Naive B cell (primary cell): ENCODE data around the gene TEKT3. TPM values are rescaled to one million over a fixed set of nuclear protein-coding genes. Genes with fewer than 3 reads are reported as not detected.

Experiments used
- ATAC-seq, 2 donors: fragments of 150-1000 bp; cut with Tn5 transposase; 2 replicates each; pipeline ENCODE4 v1.10.0; 2021; ENCODE audit warnings: low read depth in 2 of 2, mild to moderate bottlenecking in 2 of 2, moderate library complexity in 2 of 2
- DNase-seq: peaks from one replicate; pipeline ENCODE4 v3.0.0; 2022
- H3K27ac Mint-ChIP-seq, 6 donors: one replicate each; pipeline ENCODE4 v1.8.0; 2020 to 2022; ENCODE audit warnings: mild to moderate bottlenecking in 6 of 6, mixed read lengths in 6 of 6, moderate library complexity in 5 of 6, inconsistent platforms in 2 of 6
- H3K27me3 Mint-ChIP-seq, 3 donors: one replicate each; pipeline ENCODE4 v1.8.0; 2021 to 2022; ENCODE audit warnings: mixed read lengths in 3 of 3, mild to moderate bottlenecking in 1 of 3
- H3K36me3 Mint-ChIP-seq, 2 donors: one replicate each; pipeline ENCODE4 v1.8.0; 2020 to 2022; ENCODE audit warnings: mixed read lengths in 2 of 2, inconsistent platforms in 1 of 2, mild to moderate bottlenecking in 1 of 2
- H3K4me1 Mint-ChIP-seq, 3 donors: one replicate each; pipeline ENCODE4 v1.8.0; 2020 to 2022; ENCODE audit warnings: mixed read lengths in 3 of 3, inconsistent platforms in 1 of 3, mild to moderate bottlenecking in 1 of 3, moderate library complexity in 1 of 3
- H3K4me3 Mint-ChIP-seq, 8 donors: one replicate each; pipeline ENCODE4 v1.8.0; 2020 to 2022; ENCODE audit warnings: mild to moderate bottlenecking in 8 of 8, mixed read lengths in 8 of 8, moderate library complexity in 8 of 8, inconsistent platforms in 2 of 8
- H3K9me3 Mint-ChIP-seq, 7 donors: one replicate each; pipeline ENCODE4 v1.8.0; 2020 to 2022; ENCODE audit warnings: mixed read lengths in 7 of 7, mild to moderate bottlenecking in 5 of 7, inconsistent platforms in 2 of 7, moderate library complexity in 1 of 7
- polyA plus RNA-seq, 6 donors: library from polyadenylated mRNA; unstranded; fragments of 300-500 nt; fragmentation: Illumina TruSeq; gene quantifications; one replicate each; pipeline ENCODE4 v1.2.3, GENCODE V29; 2021; ENCODE audit warnings: low read depth in 6 of 6

TEKT3 gene
- polyA plus RNA-seq, 6 donors from 2014 or later: not detected

GRCh38 chr17:15281909-15282308 lies 59.5 kb downstream of the TEKT3 start:
- Mint-ChIP-seq H3K4me1 (no peaks in the 10 kb centered on the region), H3K4me3 (no peak overlapping the region), H3K36me3 (peaks cover 0 to 7% of the 10 kb centered on the region in 2 donors), H3K27ac (no peak overlapping the region), H3K9me3 (peaks cover 0 to 22% (median 6%) of the 10 kb centered on the region in 7 donors), H3K27me3 (peaks cover 14 to 31% (median 20%) of the 10 kb centered on the region in 3 donors)
- DNase-seq (no peak), ATAC-seq (no peak)

GRCh38 chr17:15278924-15279477 lies 62.4 kb downstream of the TEKT3 start:
- H3K9me3 Mint-ChIP-seq: peaks cover 0 to 31% (median 9%) of the 10 kb centered on the region in 7 donors
- peaks cover 19 to 22% (median 21%) of the 10 kb centered on the region in 3 donors for H3K27me3 Mint-ChIP-seq
- no peak for DNase-seq
- no peak overlapping the region for H3K27ac Mint-ChIP-seq
- no peak overlapping the region for H3K4me3 Mint-ChIP-seq
- no peak for ATAC-seq
- peaks cover 0 to 13% of the 10 kb centered on the region in 2 donors for H3K36me3 Mint-ChIP-seq
- no peaks in the 10 kb centered on the region for H3K4me1 Mint-ChIP-seq

- Mint-ChIP-seq H3K27ac (no peak overlapping the region), H3K36me3 (peaks cover 0 to 10% of the 10 kb centered on the region in 2 donors), H3K4me1 (no peaks in the 10 kb centered on the region), H3K9me3 (peaks cover 3 to 33% (median 7%) of the 10 kb centered on the region in 7 donors), H3K4me3 (no peak overlapping the region), H3K27me3 (peaks cover 15 to 18% (median 17%) of the 10 kb centered on the region in 3 donors)
- DNase-seq (no peak), ATAC-seq (no peak)
Measured at GRCh38 chr17:15278380-15278779, 63.0 kb downstream of the TEKT3 start.

GRCh38 chr17:15274017-15274416 lies 67.4 kb downstream of the TEKT3 start:
- Mint-ChIP-seq H3K4me1 (no peaks in the 10 kb centered on the region), H3K27ac (no peak overlapping the region), H3K4me3 (no peak overlapping the region), H3K9me3 (peaks cover 1 to 16% (median 4%) of the 10 kb centered on the region in 7 donors), H3K27me3 (peaks cover 5 to 17% (median 5%) of the 10 kb centered on the region in 3 donors), H3K36me3 (peaks cover 0 to 6% of the 10 kb centered on the region in 2 donors)
- ATAC-seq (no peak), DNase-seq (no peak)

- no peak overlapping the region for H3K27ac Mint-ChIP-seq
- H3K36me3 Mint-ChIP-seq: peaks cover 0 to 6% of the 10 kb centered on the region in 2 donors
- no peaks in the 10 kb centered on the region for H3K4me1 Mint-ChIP-seq
- peaks cover 5 to 12% (median 11%) of the 10 kb centered on the region in 3 donors for H3K27me3 Mint-ChIP-seq
- no peak overlapping the region for H3K4me3 Mint-ChIP-seq
- peaks cover 1 to 16% (median 4%) of the 10 kb centered on the region in 7 donors for H3K9me3 Mint-ChIP-seq
- no peak for ATAC-seq
- no peak for DNase-seq
Measured at GRCh38 chr17:15273141-15273793, 68.1 kb downstream of the TEKT3 start.

- H3K9me3 Mint-ChIP-seq: peaks cover 1 to 16% (median 4%) of the 10 kb centered on the region in 7 donors
- H3K27me3 Mint-ChIP-seq: peaks cover 18 to 23% (median 22%) of the 10 kb centered on the region in 3 donors
- H3K4me1 Mint-ChIP-seq: no peaks in the 10 kb centered on the region
- peaks cover 0 to 6% of the 10 kb centered on the region in 2 donors for H3K36me3 Mint-ChIP-seq
- no peak for ATAC-seq
- no peak for DNase-seq
- H3K4me3 Mint-ChIP-seq: no peak overlapping the region
- H3K27ac Mint-ChIP-seq: no peak overlapping the region
Measured at GRCh38 chr17:15271741-15272140, 69.7 kb downstream of the TEKT3 start.

GRCh38 chr17:15270628-15271381 lies 70.6 kb downstream of the TEKT3 start:
- H3K4me3 Mint-ChIP-seq: no peak overlapping the region
- H3K4me1 Mint-ChIP-seq: no peaks in the 10 kb centered on the region
- H3K36me3 Mint-ChIP-seq: no peaks in the 10 kb centered on the region
- ATAC-seq: no peak
- H3K27me3 Mint-ChIP-seq: peaks cover 21 to 30% (median 27%) of the 10 kb centered on the region in 3 donors
- H3K9me3 Mint-ChIP-seq: peaks cover 0 to 16% (median 4%) of the 10 kb centered on the region in 7 donors
- no peak for DNase-seq
- no peak overlapping the region for H3K27ac Mint-ChIP-seq

GRCh38 chr17:15269780-15270089 lies 71.7 kb downstream of the TEKT3 start:
- no peak overlapping the region for H3K27ac Mint-ChIP-seq
- H3K36me3 Mint-ChIP-seq: no peaks in the 10 kb centered on the region
- peaks cover 0 to 14% (median 3%) of the 10 kb centered on the region in 7 donors for H3K9me3 Mint-ChIP-seq
- H3K27me3 Mint-ChIP-seq: peaks cover 30 to 39% (median 37%) of the 10 kb centered on the region in 3 donors
- no peaks in the 10 kb centered on the region for H3K4me1 Mint-ChIP-seq
- ATAC-seq (no peak), DNase-seq (no peak)
- no peak overlapping the region for H3K4me3 Mint-ChIP-seq

- H3K27me3 Mint-ChIP-seq: peaks cover 35 to 44% (median 42%) of the 10 kb centered on the region in 3 donors
- peaks cover 0 to 9% (median 3%) of the 10 kb centered on the region in 7 donors for H3K9me3 Mint-ChIP-seq
- H3K36me3 Mint-ChIP-seq: no peaks in the 10 kb centered on the region
- DNase-seq: no peak
- no peaks in the 10 kb centered on the region for H3K4me1 Mint-ChIP-seq
- H3K4me3 Mint-ChIP-seq: no peak overlapping the region
- H3K27ac Mint-ChIP-seq: no peak overlapping the region
- no peak for ATAC-seq
Measured at GRCh38 chr17:15269087-15269779, 72.2 kb downstream of the TEKT3 start.

- Mint-ChIP-seq H3K4me3 (no peak overlapping the region), H3K4me1 (no peaks in the 10 kb centered on the region), H3K36me3 (no peaks in the 10 kb centered on the region), H3K27me3 (peaks cover 41 to 46% (median 44%) of the 10 kb centered on the region in 3 donors), H3K9me3 (peaks cover 0 to 1% (median 0%) of the 10 kb centered on the region in 7 donors), H3K27ac (no peak overlapping the region)
- no peak for DNase-seq
- no peak for ATAC-seq
Measured at GRCh38 chr17:15268461-15268860, 72.9 kb downstream of the TEKT3 start.

- Mint-ChIP-seq H3K9me3 (no peaks in the 10 kb centered on the region), H3K4me3 (no peak overlapping the region), H3K36me3 (no peaks in the 10 kb centered on the region), H3K27ac (no peak overlapping the region), H3K4me1 (no peaks in the 10 kb centered on the region), H3K27me3 (peaks cover 41 to 48% (median 46%) of the 10 kb centered on the region in 3 donors)
- no peak for DNase-seq
- no peak for ATAC-seq
Measured at GRCh38 chr17:15267996-15268395, 73.4 kb downstream of the TEKT3 start.

GRCh38 chr17:15266325-15267125 lies 74.9 kb downstream of the TEKT3 start:
- H3K36me3 Mint-ChIP-seq: no peaks in the 10 kb centered on the region
- H3K4me1 Mint-ChIP-seq: peaks cover 0 to 7% (median 0%) of the 10 kb centered on the region in 3 donors
- peaks cover 48 to 56% (median 54%) of the 10 kb centered on the region in 3 donors for H3K27me3 Mint-ChIP-seq
- ATAC-seq (no peak), DNase-seq (no peak)
- H3K27ac Mint-ChIP-seq: no peak overlapping the region
- H3K9me3 Mint-ChIP-seq: no peaks in the 10 kb centered on the region
- H3K4me3 Mint-ChIP-seq: no peak overlapping the region

- Mint-ChIP-seq H3K9me3 (no peaks in the 10 kb centered on the region), H3K27ac (no peak within 1 kb of the TSS), H3K36me3 (no peaks in the 10 kb centered on the region), H3K4me3 (no peak within 1 kb of the TSS), H3K27me3 (peaks cover 53 to 67% (median 56%) of the 10 kb centered on the region in 3 donors), H3K4me1 (peaks cover 0 to 14% (median 5%) of the 10 kb centered on the region in 3 donors)
- DNase-seq (no peak), ATAC-seq (no peak)
Measured at GRCh38 chr17:15265131-15265530, 76.3 kb downstream of the TEKT3 start, which contains the start of gene PMP22. PMP22 (minus strand) TSS chr17:15265326; CDS start chr17:15260727, 4,599 bp downstream.
